ENCODE data around the gene NUAK2.

NUAK2 gene

DNA sequence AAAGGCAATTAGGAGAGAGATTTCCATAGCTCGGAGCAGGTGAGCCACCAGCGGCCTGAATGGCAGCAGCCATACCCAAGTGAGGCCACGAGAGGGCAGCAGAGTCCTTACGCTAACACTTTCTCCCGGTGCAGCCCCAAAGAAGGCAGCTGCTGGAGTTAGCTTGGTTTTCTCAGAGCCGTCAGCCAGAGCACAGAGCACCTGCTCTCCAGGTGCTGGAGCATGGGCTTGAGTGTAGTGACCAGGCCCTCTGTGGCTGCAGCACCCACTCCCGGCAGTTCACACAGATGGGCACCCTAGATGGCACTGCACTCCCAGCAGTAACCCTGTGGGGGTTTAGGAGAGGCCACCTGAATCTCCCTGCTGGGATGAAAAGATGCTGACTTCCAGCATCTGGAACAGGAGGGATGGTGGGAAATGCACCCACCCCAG lies 48.0 kb downstream of the NUAK2 start:
- peak; percentile 68 for DNase-seq (ENCODE audit: low read depth)

- no peak for DNase-seq (ENCODE audit: low read depth)
These were observed 49.0 kb downstream of the NUAK2 start for GRCh38 chr1:205272536-205272935.

- DNase-seq (ENCODE audit: low read depth): no peak
These were observed 49.8 kb downstream of the NUAK2 start for GRCh38 chr1:205271745-205272144.

- no peak for DNase-seq (ENCODE audit: low read depth)
These were observed 50.3 kb downstream of the NUAK2 start for GRCh38 chr1:205271277-205271676.

- DNase-seq (ENCODE audit: low read depth): peak; percentile 47
These were observed 50.8 kb downstream of the NUAK2 start for GRCh38 chr1:205270764-205271163.

- no peak for DNase-seq (ENCODE audit: low read depth)
These were observed 51.3 kb downstream of the NUAK2 start for GRCh38 chr1:205270271-205270670.

DNA sequence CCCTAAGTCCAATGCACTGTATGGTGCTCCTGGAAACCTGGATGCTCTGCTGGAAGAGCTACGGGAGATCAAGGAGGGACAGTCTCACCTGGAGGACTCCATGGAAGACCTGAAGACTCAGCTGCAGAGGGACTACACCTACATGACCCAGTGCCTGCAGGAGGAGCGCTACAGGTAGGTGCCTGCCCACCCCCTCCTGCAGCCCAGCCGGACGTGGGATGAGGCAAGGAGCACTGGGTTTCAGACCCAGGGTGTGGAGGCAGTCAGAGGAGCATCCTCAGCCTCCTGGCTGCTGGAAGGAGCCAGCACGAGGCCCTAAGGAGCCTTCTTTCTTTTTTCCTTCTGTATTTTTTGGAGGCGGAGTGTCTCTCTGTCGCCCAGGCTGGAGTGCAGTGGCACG lies 51.8 kb downstream of the NUAK2 start:
- no peak for DNase-seq (ENCODE audit: low read depth)

GRCh38 chr1:205268846-205269680 lies 52.5 kb downstream of the NUAK2 start:
- no peak for DNase-seq (ENCODE audit: low read depth)

DNA sequence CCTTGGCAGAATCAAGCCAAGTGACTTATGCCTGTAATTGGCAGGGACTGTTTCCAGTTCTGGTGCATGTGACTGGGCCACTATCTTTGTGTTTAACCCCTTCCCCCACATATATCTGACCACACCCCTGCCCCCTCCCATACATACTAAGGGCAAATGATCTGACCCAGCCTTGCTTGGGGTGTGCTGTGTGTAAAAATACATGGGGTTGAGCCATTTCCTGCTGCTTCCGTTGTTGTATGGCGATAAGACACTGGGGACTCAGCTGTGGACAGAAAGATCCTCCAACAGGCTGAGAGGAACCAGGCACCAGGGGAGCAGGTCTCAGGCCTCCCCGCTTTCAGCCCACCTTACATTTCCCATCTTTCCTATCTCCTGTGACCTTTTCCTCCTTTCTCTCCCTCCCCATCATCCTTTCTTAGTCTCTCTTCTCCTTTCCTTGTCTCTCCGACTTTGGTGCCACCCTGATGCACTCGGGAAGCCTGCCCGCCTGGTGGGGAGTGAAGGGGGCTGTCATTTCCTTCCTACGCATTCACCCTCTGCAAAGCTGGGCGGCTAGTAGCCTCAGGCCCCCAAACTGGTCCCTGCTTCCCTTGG lies 54.1 kb downstream of the NUAK2 start:
- no peak for DNase-seq (ENCODE audit: low read depth)

DNA sequence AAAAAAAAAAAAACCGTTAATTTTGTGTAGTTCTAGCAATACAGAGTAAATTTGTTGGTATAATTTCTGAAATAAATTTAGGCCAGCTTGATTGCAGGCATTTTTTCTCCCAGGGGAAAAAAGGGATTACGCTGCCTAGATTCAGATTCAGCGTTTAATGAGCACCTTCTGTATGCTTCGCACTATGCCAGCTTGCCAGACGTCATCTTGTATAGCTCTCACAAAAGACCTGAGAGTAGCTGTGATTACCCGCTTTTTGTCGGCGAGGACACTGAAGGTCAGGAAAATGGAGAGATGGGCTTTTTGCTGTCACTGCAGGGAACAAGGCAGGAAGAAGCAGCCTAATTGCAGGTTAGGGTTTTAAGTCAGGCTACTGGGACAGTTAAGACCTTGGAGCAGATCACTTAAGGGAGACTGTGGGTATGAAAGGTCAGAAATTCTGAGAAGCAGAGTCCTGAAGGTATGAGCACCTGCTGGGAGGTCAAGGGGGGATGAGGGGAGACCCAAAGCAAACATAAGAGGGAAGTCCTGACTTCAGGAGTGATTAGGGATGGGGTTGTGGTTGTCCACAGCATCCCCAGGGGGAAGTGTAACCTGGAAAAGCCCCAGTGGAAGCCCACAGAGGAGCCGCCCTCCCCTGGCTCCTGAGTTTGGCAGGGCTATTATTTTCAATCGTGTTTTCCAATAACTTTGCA lies 54.8 kb downstream of the NUAK2 start:
- DNase-seq (ENCODE audit: low read depth): no peak

DNA sequence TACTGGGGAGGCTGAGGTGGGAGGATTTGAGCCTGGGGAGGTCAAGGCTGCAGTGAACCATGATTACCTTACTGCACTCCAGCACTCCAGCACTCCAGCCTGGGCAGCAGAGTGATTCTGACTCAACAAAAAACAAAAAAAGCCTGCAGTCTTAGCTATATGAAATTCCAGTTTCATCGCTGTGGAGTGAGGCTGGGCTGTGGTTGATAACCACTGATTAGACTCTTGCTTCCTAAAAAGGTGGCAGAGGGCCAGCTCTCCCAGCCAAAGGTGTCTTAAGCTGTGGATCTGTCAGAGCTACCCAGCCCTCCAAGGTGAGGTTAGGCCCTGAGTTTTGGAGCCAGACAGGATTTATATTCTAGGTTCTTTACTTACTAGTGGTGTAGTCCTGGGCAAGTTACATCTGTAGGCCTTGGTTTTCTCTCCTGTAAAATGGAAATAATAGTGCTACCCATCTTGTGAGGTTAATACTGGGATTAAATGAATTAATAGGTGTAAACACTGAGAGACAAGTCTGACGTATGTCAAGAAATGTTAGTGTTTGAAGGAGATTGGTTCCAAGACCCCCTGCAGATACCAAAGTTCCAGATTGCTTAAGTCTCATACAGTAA lies 57.9 kb downstream of the NUAK2 start:
- DNase-seq (ENCODE audit: low read depth): peak; percentile 61

DNA sequence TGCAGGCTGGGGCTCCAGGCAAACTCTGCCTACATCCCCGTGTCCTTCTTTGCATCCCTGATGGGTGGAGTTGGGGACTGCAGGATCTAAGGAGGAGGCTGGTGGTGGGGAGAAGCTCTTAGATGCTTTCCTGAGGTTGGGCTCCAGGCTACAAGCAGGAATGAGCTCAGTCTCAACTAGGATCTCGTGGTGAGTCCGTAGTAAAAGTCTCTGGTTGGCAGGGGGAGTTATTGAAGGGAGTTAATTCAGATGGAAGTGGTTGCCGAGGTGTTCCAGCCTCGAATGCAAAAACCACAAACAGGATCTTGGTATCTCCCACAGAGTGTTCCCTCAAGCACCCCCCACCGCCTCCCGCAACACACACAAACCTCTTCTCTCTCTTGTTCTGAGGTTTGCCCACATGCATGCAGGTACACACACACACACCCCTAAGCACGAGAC lies 58.8 kb downstream of the NUAK2 start:
- DNase-seq (ENCODE audit: low read depth): peak; percentile 41

DNA sequence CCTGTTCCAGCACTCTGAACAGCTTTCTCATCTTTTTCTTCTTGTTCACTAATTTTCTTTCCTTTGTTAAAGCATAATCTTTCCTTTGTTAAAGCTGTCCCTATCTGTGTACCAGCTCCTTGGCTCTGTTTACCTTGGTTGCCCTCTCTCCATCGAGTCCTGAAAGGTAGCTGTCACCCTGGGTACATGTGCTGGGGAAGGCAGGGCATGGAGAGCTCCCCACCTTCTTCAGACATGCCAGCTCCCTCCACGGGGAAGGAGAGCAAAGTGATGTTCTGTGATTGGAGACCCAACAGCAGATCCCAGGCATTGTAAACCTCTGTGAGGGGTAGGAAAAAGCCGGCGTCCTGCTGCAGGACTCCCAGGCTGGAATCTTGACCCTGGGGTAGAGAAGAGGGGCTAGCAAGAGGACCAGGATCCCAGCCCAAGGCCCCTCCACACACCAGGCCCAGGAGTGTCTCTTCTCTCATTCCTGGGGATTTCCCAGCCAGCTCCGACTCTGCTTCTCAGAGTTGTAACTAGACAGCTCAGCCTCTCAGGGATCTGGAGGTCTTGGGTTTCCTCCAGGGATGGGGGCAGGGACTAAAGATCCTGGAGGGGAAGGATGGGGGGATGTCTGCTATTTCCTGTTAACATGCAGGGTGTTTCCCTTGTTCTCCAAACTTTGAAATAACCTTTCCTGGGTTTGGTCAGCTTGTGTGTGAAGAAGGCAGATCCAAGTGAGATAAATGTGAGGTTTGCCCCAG lies 59.4 kb downstream of the NUAK2 start:
- DNase-seq (ENCODE audit: low read depth): peak; percentile 73

GRCh38 chr1:205260948-205261732 lies 60.4 kb downstream of the NUAK2 start:
- peak; percentile 85 for DNase-seq (ENCODE audit: low read depth)

DNA sequence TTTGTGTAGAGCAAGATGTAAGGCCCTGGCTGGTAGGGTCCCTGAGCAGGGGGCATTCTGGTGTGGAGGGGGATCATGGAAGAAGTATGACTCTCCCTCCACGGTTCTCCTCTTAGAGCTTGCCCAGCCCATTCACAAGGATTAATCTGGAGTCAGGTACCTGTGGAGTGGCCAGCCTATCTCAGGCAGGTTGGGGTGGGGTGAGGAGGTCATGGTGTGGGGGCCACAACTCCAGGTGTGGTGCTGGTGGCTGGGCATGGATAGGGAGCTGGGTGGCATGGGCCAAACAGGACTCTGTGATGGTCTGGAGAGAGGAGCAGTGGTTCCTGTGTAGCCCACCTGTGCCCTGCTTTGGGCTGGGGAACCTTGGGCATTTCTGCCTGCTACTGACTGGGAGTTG lies 61.5 kb downstream of the NUAK2 start:
- no peak for DNase-seq (ENCODE audit: low read depth)

DNA sequence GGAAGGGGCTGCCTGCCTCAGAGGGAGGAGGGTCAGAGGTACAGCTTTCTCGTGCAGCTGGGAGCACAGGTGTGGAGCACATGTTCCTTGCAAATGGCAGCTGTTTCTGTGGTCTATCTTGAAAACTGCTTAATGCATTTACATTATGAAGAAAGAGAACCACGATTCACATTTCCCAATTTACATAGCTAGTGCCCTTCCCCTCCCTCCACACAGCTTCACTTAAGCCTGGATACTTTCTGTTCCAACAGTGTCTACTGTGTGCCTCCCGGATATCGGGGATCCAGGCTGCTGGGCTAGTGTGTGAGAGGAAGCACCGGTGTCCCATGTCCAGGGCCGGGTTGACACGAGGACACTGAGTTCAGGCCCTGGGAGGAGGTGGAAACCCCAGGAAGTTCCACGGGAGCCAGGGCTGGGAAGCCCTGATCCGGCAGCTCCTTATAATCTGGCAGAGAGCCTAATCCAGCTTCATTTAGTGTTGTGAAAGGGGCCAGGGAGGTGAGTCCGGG lies 62.2 kb downstream of the NUAK2 start:
- DNase-seq (ENCODE audit: low read depth): peak; percentile 51

DNA sequence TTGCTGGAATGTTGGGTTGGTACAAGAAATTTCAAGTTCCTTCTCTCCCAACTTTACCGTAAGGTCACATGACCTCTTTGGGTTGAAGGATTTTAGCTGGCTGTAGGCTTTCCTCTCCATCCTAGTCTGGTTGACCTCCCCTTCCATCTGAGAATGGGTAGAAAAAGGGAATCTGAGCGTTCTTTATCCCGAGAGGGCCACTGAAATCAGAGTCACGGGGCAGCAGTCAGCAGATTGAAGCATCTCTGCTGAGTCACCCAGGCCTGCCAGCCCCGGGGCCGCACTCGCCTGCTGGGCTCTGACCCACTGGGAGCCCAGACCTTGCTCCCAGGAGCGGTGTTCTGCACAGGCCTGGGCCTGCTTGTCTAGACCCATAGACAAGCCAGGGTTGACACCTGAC lies 62.8 kb downstream of the NUAK2 start:
- DNase-seq (ENCODE audit: low read depth): peak; percentile 78

DNA sequence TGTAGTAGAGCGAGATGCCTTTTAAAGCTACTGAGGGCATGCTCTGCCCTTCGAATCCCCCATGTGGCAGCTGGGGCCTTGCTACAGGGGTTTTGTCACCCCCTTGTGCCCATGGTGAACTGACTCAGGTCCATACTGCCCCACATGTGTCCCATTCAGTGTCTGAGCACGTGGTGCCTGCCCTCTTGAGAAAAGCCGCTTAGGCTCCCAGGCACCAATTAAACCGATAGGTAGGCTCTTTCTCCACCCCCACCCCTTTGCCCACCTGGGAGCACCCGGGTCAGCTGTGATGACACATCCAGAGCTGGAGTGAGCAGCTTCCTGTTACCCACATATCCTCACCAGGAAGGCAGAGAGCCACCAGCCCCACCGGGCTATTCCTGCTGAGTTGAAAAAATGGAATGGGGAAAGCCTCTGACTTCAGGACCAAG lies 63.3 kb downstream of the NUAK2 start:
- DNase-seq (ENCODE audit: low read depth): no peak

GRCh38 chr1:205257735-205258134 lies 63.8 kb downstream of the NUAK2 start:
- no peak for DNase-seq (ENCODE audit: low read depth)

DNA sequence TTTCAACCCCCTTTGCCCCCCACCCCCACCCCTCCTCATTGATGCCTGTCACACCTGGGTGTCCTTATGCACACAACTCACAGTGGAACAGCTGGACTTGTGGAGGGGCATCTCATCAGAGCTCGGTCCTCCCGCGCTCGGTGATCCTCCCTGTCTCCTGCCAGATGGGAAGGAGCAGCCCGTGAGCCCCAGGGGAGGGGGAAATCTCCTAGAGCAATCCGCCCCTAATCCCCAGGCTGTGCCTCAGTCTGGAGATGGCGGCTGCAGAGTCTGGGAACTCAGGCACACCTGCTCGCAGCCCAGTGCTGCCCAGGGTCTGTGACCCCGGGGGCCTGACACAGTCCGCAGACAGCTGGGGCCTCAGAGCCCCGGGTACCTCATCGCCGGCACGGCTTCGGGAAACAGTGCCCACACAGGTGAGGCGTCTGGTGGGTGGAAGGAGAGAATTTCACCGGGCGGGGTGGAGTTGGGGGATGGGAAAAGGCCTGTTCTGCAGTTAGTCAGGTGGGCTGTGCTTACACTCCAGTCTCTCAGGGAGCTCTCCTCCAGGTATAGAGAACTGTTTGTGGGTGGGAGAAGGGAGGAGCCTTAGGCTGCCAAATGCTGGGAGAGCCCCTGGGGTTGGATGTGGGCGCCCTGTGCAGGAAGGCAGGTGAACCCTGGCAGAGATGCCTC lies 64.5 kb downstream of the NUAK2 start:
- no peak for DNase-seq (ENCODE audit: low read depth)

Measured in iris pigment epithelial cell (primary cell).